GM12864 (cell line): ENCODE results near the gene CADM2.
A peak's percentile ranks its signal among the peaks of the same experiment; 100 is the strongest.

Experiments used
- DNase-seq: peaks from one replicate; pipeline ENCODE4 v3.0.0-alpha.2; 2011; ENCODE audit warnings: low read depth
- H3K4me3 ChIP-seq: 2 replicates; pipeline ENCODE4 v1.5.1; 2011; ENCODE audit warnings: mild to moderate bottlenecking, low read depth, low read length, control low read depth
- CTCF ChIP-seq: IDR thresholded peaks from 2 replicates; pipeline ENCODE4 v1.5.1; 2011; ENCODE audit warnings: low read depth, mild to moderate bottlenecking, moderate library complexity, low read length, control low read depth, inconsistent platforms; ENCODE audit errors: missing control alignments

The CADM2 gene

GRCh38 chr3:85783291-85783690 is 824.5 kb downstream of the CADM2 start:
- H3K4me3 ChIP-seq, result no peak overlapping the region
- TF ChIP-seq CTCF, result no peak
- no peak for DNase-seq

- no peak for DNase-seq
- no peak overlapping the region for H3K4me3 ChIP-seq
- no peak for TF ChIP-seq CTCF
Observed at GRCh38 chr3:85785766-85786165, 827.0 kb downstream of the CADM2 start.

GRCh38 chr3:85790445-85791030 is 831.7 kb downstream of the CADM2 start:
- H3K4me3 ChIP-seq, result no peak overlapping the region
- no peak for DNase-seq
- TF ChIP-seq CTCF, result no peak

GRCh38 chr3:85796140-85796539 is 837.4 kb downstream of the CADM2 start:
- DNase-seq, result no peak
- H3K4me3 ChIP-seq, result no peak overlapping the region
- TF ChIP-seq CTCF, result no peak

- no peak for TF ChIP-seq CTCF
- DNase-seq, result no peak
- no peak overlapping the region for H3K4me3 ChIP-seq
Observed at GRCh38 chr3:85800676-85801075, 841.9 kb downstream of the CADM2 start.

- H3K4me3 ChIP-seq, result no peak overlapping the region
- no peak for DNase-seq
- peak; percentile 5 for TF ChIP-seq CTCF
Observed at GRCh38 chr3:85801955-85802354, 843.2 kb downstream of the CADM2 start.

- TF ChIP-seq CTCF, result no peak
- no peak for DNase-seq
- H3K4me3 ChIP-seq, result no peak overlapping the region
Observed at GRCh38 chr3:85808755-85809154, 850.0 kb downstream of the CADM2 start.
